K562 (cell line): ENCODE data around the gene ZC3H8. TPM values are rescaled to one million over a fixed set of nuclear protein-coding genes. Genes with fewer than 3 reads are reported as not detected.

Experiments
- ATAC-seq: fragments of 200-7000 bp; cut with Tn5 transposase; 3 replicates; pipeline ENCODE4 v1.9.1; 2020; ENCODE audit warnings: moderate library complexity
- BruUV-seq: library from RNA; stranded (reverse); fragments of 400-500 nt; replicated peaks from 2 replicates; lab custom pipeline; 2021; lab: Mats Ljungman, UMichigan
- CTCF ChIA-PET: fragments of 300-600 bp; formaldehyde crosslinking; extraction: SDS; loops from one replicate; lab custom pipeline; 2021; ENCODE audit warnings: low intra/inter-chr PET ratio; lab: Yijun Ruan, JAX
- POLR2A ChIA-PET: fragments of 300-600, 350-650 bp; sonication (Branson Sonifier 250); formaldehyde crosslinking; extraction: SDS; loops from one replicate; lab custom pipeline; 2021; ENCODE audit warnings: antibody characterized with exemption, inconsistent platforms; lab: Yijun Ruan, JAX
- DNase-seq, 4 experiments: peaks; one replicate each; pipeline versions ENCODE4 v3.0.0 to v3.0.0-alpha.2; 2011 to 2018; ENCODE audit warnings: low spot score in 3 of 4, mixed read lengths in 3 of 4; ENCODE audit errors: extremely low read depth in 1 of 4
- FAIRE-seq: peaks from 2 replicates; lab custom pipeline; 2011; peaks lifted over from hg19 to GRCh38; lab: Jason Lieb, UNC
- H2AFZ ChIP-seq: 2 replicates; pipeline ENCODE4 v1.6.0; 2011; ENCODE audit warnings: low read depth, low read length, control low read depth, inconsistent platforms
- H3K27ac ChIP-seq: fragments of 200-600 bp; 3 replicates; pipeline ENCODE4 v1.8.0; 2011; ENCODE audit warnings: low read depth, mild to moderate bottlenecking, control low read depth, inconsistent platforms, low read length, moderate library complexity, mixed read lengths; ENCODE audit errors: extremely low read depth
- H3K27me3 ChIP-seq, 2 experiments: fragments of 300-600 bp in 1 of 2; 2 replicates in 1 of 2; 3 replicates in 1 of 2; pipeline versions ENCODE4 v1.6.0 to v1.8.0; 2011; ENCODE audit warnings: inconsistent platforms in 2 of 2, low read length in 2 of 2, mild to moderate bottlenecking in 1 of 2, mixed read lengths in 1 of 2, moderate library complexity in 1 of 2; ENCODE audit not compliant: control insufficient read depth in 2 of 2, insufficient read depth in 2 of 2
- H3K36me3 ChIP-seq: fragments of 300-600 bp; 3 replicates; pipeline ENCODE4 v1.8.0; 2011; ENCODE audit warnings: mild to moderate bottlenecking, low read length, inconsistent platforms; ENCODE audit not compliant: control insufficient read depth, insufficient read depth
- H3K4me1 ChIP-seq, 2 experiments: fragments of 200-600 bp in 1 of 2; replicated peaks in 1 of 2; 2 replicates in 1 of 2; 3 replicates in 1 of 2; pipeline versions ENCODE4 v1.5.1 to v1.8.0; 2011; ENCODE audit warnings: inconsistent platforms in 2 of 2, low read length in 2 of 2, mild to moderate bottlenecking in 1 of 2, mixed read lengths in 1 of 2, moderate library complexity in 1 of 2; ENCODE audit not compliant: control insufficient read depth in 2 of 2, insufficient read depth in 2 of 2
- H3K4me2 ChIP-seq: 2 replicates; pipeline ENCODE4 v1.6.1; 2011; ENCODE audit warnings: low read length, control low read depth, inconsistent platforms, mixed read lengths; ENCODE audit not compliant: insufficient read depth
- H3K4me3 ChIP-seq: fragments of 200-600 bp; sonication (generic), shearing (Covaris generic); 2 replicates; pipeline ENCODE4 v1.5.1; 2016; ENCODE audit warnings: control low read depth, inconsistent platforms
- H3K79me2 ChIP-seq: fragments of 200-600 bp; 3 replicates; pipeline ENCODE4 v1.8.0; 2011; ENCODE audit warnings: low read length, inconsistent platforms; ENCODE audit not compliant: control insufficient read depth, insufficient read depth
- H3K9ac ChIP-seq, 2 experiments: 2 replicates each; pipeline versions ENCODE4 v1.6.0 to v1.6.1; 2011; ENCODE audit warnings: low read depth in 2 of 2, low read length in 2 of 2, control low read depth in 1 of 2, inconsistent platforms in 1 of 2, mild to moderate bottlenecking in 1 of 2, mixed read lengths in 1 of 2; ENCODE audit not compliant: insufficient read depth in 1 of 2
- H3K9me1 ChIP-seq: one replicate; pipeline ENCODE4 v1.6.0; 2011; ENCODE audit warnings: inconsistent platforms, mild to moderate bottlenecking, low read length, moderate library complexity; ENCODE audit not compliant: control insufficient read depth, insufficient read depth
- H3K9me3 ChIP-seq: replicated peaks from 2 replicates; pipeline ENCODE4 v1.5.1; 2011; ENCODE audit warnings: low read depth, low read length, inconsistent platforms; ENCODE audit not compliant: control insufficient read depth, insufficient read depth
- H4K20me1 ChIP-seq: replicated peaks from 2 replicates; pipeline ENCODE4 v1.6.1; 2011; ENCODE audit warnings: low read length, inconsistent platforms, mixed read lengths; ENCODE audit not compliant: control insufficient read depth, insufficient read depth
- EP400 ChIP-seq: fragments of 450-650 bp; IDR thresholded peaks from 2 replicates; pipeline ENCODE4 v1.6.1; 2017; ENCODE audit warnings: antibody characterized with exemption, mild to moderate bottlenecking, moderate library complexity
- FOXP1 ChIP-seq: sonication (generic); formaldehyde crosslinking; IDR thresholded peaks from 2 replicates; pipeline ENCODE4 v1.8.0; 2022; ENCODE audit warnings: mild to moderate bottlenecking, missing genetic modification reagents
- GTF2F1 ChIP-seq: IDR thresholded peaks from 2 replicates; pipeline ENCODE4 v1.6.1; 2011; ENCODE audit warnings: low read depth, low read length, improper control_type of control experiment
- NFIC ChIP-seq: fragments of 450-650 bp; IDR thresholded peaks from 2 replicates; pipeline ENCODE4 v1.6.1; 2017; ENCODE audit warnings: mild to moderate bottlenecking, inconsistent platforms
- SPI1 ChIP-seq: IDR thresholded peaks from 2 replicates; pipeline ENCODE4 v1.6.1; 2011; ENCODE audit warnings: low read depth, low read length, control low read depth, borderline replicate concordance
- WGBS: fragments of 100-300 bp; shearing (Covaris generic); methylation state at CpG from one replicate; pipeline ENCODE4 v1.1.6; 2016; ENCODE audit warnings: low coverage, mixed read lengths; ENCODE audit not compliant: insufficient coverage; ENCODE audit errors: missing lambda C conversion rate; 5-methylcytosine and 5-hydroxymethylcytosine counted together
- in situ Hi-C: fragments of 300-500 bp; cut with MboI; formaldehyde crosslinking; loops from 4 replicates; pipeline ENCODE4 v1.15.0; 2018; ENCODE audit warnings: inconsistent platforms, mixed read lengths
- intact Hi-C: fragments of 100-400 bp; cut with micrococcal nuclease; formaldehyde crosslinking; loops from 2 replicates; pipeline ENCODE4 v1.14.2; 2022
- polyA plus RNA-seq, 8 experiments: library from polyadenylated mRNA; depleted of rRNA in 4 of 8; stranded (reverse) in 5 of 8; unstranded in 3 of 8; fragments of >200 nt; fragmentation: Nextera tagmentation in 2 of 8; fragmentation: Illumina TruSeq in 1 of 8; extraction: Ambion mirVana in 2 of 8; extraction: Trizol in 1 of 8; gene quantifications; 2 replicates each; pipeline versions ENCODE4 v1.2.1 to v1.2.3, GENCODE V29; 2011 to 2014; ENCODE audit warnings: inconsistent platforms in 1 of 8, missing spikeins in 1 of 8
- total RNA-seq, 7 experiments: library from RNA; depleted of rRNA in 6 of 7; stranded (reverse); fragments of >200 nt in 6 of 7; fragmentation: Illumina TruSeq in 2 of 7; extraction: Trizol in 2 of 7; gene quantifications; 2 replicates each; pipeline versions ENCODE4 v1.2.1 to v1.2.3, GENCODE V29; 2011 to 2021; ENCODE audit warnings: low replicate concordance in 1 of 7
- TF ChIP-seq, protein P1 (sequence below), 2 experiments: fragments of 450-650 bp in 1 of 2; IDR thresholded peaks; 2 replicates each; pipeline ENCODE4 v1.6.1; 2011 to 2017; ENCODE audit warnings: low read depth in 2 of 2, antibody characterized with exemption in 1 of 2, borderline replicate concordance in 1 of 2, low read length in 1 of 2, mild to moderate bottlenecking in 1 of 2, mixed read lengths in 1 of 2; ENCODE audit not compliant: control insufficient read depth in 1 of 2

ZC3H8 gene
- total and polyA plus RNA-seq, 9 of the 15 experiments (the other 6 are each of a cell fraction or from before 2014, with no cell fraction given): 11.6 to 41.5 (median 27.5) TPM

DNA sequence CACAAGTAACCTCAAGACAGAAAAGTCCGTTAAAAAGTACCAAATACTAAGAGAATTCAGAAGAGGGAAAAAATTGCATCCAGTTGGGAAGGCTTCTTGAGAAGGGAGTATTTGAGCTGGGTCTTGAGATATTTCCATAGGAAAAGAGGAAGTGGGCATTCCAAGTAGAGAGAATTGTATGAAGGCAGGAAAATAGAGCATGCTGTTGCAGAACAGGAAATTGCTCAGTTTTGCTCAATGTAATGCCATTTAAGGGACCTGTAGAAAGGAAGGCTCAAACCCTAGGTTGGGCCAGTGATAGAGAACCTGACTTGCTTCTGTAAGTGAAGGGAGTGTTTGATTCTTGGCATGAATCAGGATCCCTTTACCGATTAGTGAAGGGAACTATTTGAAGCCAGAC is 1.0 kb upstream of the ZC3H8 start:
- peak overlapping the region; percentile 87 for H2AFZ ChIP-seq
- 0 out of 2 replicates have a peak overlapping the region, but pooled peaks have one; percentile 85 for H3K4me2 ChIP-seq
- no peaks in the 10 kb centered on the region for H3K9me1 ChIP-seq
- POLR2A ChIA-PET: interaction anchor here (3.2 to 3.8 kb wide), 2 partner anchors 12 to 17 kb away, joined by 16 to 18 read pairs; no protein-coding TSS in a partner anchor
- 0 out of 4 replicates have a peak overlapping the region, but pooled peaks of 1 of the 2 experiments have one; percentile 39 for H3K9ac ChIP-seq
- FAIRE-seq: no peak
- intact Hi-C loops: loop anchor here (5.0 kb wide), 4 partner anchors 134 to 359 kb away; partner anchors contain the start of genes MERTK and TTL
- WGBS: 61% methylated on average over 2 of the region's 2 CpGs
- CTCF ChIA-PET: no interaction called here
- no peak for ATAC-seq
- H3K79me2 ChIP-seq: peaks cover 35% of the 10 kb centered on the region
- H3K9me3 ChIP-seq: no peaks in the 10 kb centered on the region
- H3K27ac ChIP-seq: peak overlapping the region; percentile 15; the same call in 2 of the 3 replicates
- TF ChIP-seq EP400 (0 out of 2 replicates have a peak, but pooled peaks have one; percentile 15), FOXP1 (no peak), GTF2F1 (no peak), SPI1 (peak; percentile 98)
- H3K4me3 ChIP-seq: no peak overlapping the region
- in situ Hi-C loops: loop anchor here (25.0 kb wide), 1 partner anchor 231 kb away; the partner anchor contains the start of gene TTL
- DNase-seq: no peak
- peaks cover 24 to 38% of the 10 kb centered on the region in 2 experiments for H3K4me1 ChIP-seq
- H3K36me3 ChIP-seq: peaks cover 9% of the 10 kb centered on the region
- no TSS peak for BruUV-seq
- H3K27me3 ChIP-seq: no peaks in the 10 kb centered on the region
- 0 out of 2 replicates have a peak, but pooled peaks cover 3% of the 10 kb centered on the region for H4K20me1 ChIP-seq

GRCh38 chr2:112253261-112253815 is 1.5 kb downstream of the ZC3H8 start:
- WGBS: 82% methylated on average over 5 of the region's 5 CpGs
- Histone ChIP-seq H3K9me3 (no peaks in the 10 kb centered on the region), H3K36me3 (peaks cover 30% of the 10 kb centered on the region), H4K20me1 (0 out of 2 replicates have a peak, but pooled peaks cover 3% of the 10 kb centered on the region), H3K4me3 (peak overlapping the region; percentile 64; the same call in 1 of the 2 replicates), H3K9ac (peak overlapping the region in 1 of 2 experiments; percentile 81; a peak in 1 of 4 replicates), H2AFZ (no peak overlapping the region), H3K27ac (no peak overlapping the region), H3K79me2 (peaks cover 44% of the 10 kb centered on the region), H3K4me2 (no peak overlapping the region), H3K9me1 (no peaks in the 10 kb centered on the region), H3K27me3 (no peaks in the 10 kb centered on the region), H3K4me1 (peaks cover 24 to 36% of the 10 kb centered on the region in 2 experiments)
- intact Hi-C loops: no loop called here
- BruUV-seq: no TSS peak
- ATAC-seq: no peak
- POLR2A ChIA-PET: interaction anchor here (1.2 to 3.8 kb wide), 3 partner anchors 9 to 19 kb away, joined by 3 to 18 read pairs (median 16); no protein-coding TSS in a partner anchor
- CTCF ChIA-PET: no interaction called here
- in situ Hi-C loops: loop anchor here (25.0 kb wide), 1 partner anchor 234 kb away; the partner anchor contains the start of gene TTL
- DNase-seq: no peak
- no peak for FAIRE-seq
- TF ChIP-seq, protein P1, sequence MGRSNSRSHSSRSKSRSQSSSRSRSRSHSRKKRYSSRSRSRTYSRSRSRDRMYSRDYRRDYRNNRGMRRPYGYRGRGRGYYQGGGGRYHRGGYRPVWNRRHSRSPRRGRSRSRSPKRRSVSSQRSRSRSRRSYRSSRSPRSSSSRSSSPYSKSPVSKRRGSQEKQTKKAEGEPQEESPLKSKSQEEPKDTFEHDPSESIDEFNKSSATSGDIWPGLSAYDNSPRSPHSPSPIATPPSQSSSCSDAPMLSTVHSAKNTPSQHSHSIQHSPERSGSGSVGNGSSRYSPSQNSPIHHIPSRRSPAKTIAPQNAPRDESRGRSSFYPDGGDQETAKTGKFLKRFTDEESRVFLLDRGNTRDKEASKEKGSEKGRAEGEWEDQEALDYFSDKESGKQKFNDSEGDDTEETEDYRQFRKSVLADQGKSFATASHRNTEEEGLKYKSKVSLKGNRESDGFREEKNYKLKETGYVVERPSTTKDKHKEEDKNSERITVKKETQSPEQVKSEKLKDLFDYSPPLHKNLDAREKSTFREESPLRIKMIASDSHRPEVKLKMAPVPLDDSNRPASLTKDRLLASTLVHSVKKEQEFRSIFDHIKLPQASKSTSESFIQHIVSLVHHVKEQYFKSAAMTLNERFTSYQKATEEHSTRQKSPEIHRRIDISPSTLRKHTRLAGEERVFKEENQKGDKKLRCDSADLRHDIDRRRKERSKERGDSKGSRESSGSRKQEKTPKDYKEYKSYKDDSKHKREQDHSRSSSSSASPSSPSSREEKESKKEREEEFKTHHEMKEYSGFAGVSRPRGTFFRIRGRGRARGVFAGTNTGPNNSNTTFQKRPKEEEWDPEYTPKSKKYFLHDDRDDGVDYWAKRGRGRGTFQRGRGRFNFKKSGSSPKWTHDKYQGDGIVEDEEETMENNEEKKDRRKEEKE (IDR thresholded peaks at IDR 0.05; ENCODE audit: borderline replicate concordance in 1 of 2, control insufficient read depth in 1 of 2, low read depth in 2 of 2, low read length in 1 of 2): no peak
- peak; percentile 92 for TF ChIP-seq NFIC
